GM12878 (cell line): Measurements from ENCODE around the gene AMMECR1. TPM values are rescaled to one million over a fixed set of nuclear protein-coding genes. Genes with fewer than 3 reads are reported as not detected.

Experiments
- ATAC-seq: fragments of 200-7000 bp; cut with Tn5 transposase; 3 replicates; pipeline ENCODE4 v1.9.1; 2020; ENCODE audit warnings: mild to moderate bottlenecking, moderate library complexity
- BruUV-seq: library from RNA; stranded (reverse); fragments of 400-500 nt; replicated peaks from 2 replicates; lab custom pipeline; 2021; lab: Mats Ljungman, UMichigan
- CTCF ChIA-PET: fragments of 300-600 bp; sonication (Branson Sonifier 250); formaldehyde crosslinking; extraction: SDS; loops from one replicate; lab custom pipeline; 2021; ENCODE audit warnings: inconsistent platforms; lab: Yijun Ruan, JAX
- POLR2A ChIA-PET: fragments of 350-600 bp; formaldehyde crosslinking; extraction: SDS; loops from one replicate; lab custom pipeline; 2021; ENCODE audit warnings: inconsistent platforms; lab: Charles Lee
- RAD21 ChIA-PET: fragments of 300-600 bp; sonication (Branson Sonifier 250); formaldehyde crosslinking; loops from one replicate; lab custom pipeline; 2023; ENCODE audit warnings: antibody characterized with exemption; ENCODE audit not compliant: unreplicated experiment; lab: Charles Lee
- SMC1A ChIA-PET: fragments of 300-600 bp; sonication (Branson Sonifier 250); formaldehyde crosslinking; loops from one replicate; lab custom pipeline; 2023; ENCODE audit not compliant: unreplicated experiment, uncharacterized antibody; lab: Charles Lee
- DNase-seq: peaks from one replicate; pipeline ENCODE4 v3.0.0-alpha.2; 2011; ENCODE audit warnings: low read depth, low spot score
- FAIRE-seq: peaks from 3 replicates; lab custom pipeline; 2011; peaks lifted over from hg19 to GRCh38; lab: Jason Lieb, UNC
- H2AFZ ChIP-seq: 2 replicates; pipeline ENCODE4 v1.6.0; 2011; ENCODE audit warnings: low read depth, low read length, control low read depth; ENCODE audit not compliant: control insufficient read depth
- H3K27ac ChIP-seq: 2 replicates; pipeline ENCODE4 v1.5.1; 2011; ENCODE audit warnings: control low read depth; ENCODE audit not compliant: control insufficient read depth, insufficient read depth
- H3K27me3 ChIP-seq, 2 experiments: replicated peaks in 1 of 2; 2 replicates each; pipeline versions ENCODE4 v1.6.0 to v1.6.1; 2011; ENCODE audit warnings: low read length in 1 of 2; ENCODE audit not compliant: control insufficient read depth in 2 of 2, insufficient read depth in 2 of 2
- H3K36me3 ChIP-seq, 2 experiments: 2 replicates each; pipeline ENCODE4 v1.5.1; 2011; ENCODE audit warnings: low read length in 1 of 2; ENCODE audit not compliant: control insufficient read depth in 2 of 2, insufficient read depth in 2 of 2
- H3K4me1 ChIP-seq: 2 replicates; pipeline ENCODE4 v1.6.1; 2011; ENCODE audit warnings: mild to moderate bottlenecking, low read length, moderate library complexity, mixed read lengths; ENCODE audit not compliant: control insufficient read depth, insufficient read depth
- H3K4me2 ChIP-seq: 2 replicates; pipeline ENCODE4 v1.6.0; 2011; ENCODE audit warnings: control low read depth; ENCODE audit not compliant: control insufficient read depth, insufficient read depth
- H3K4me3 ChIP-seq: fragments of 200-600 bp; sonication (generic); 2 replicates; pipeline ENCODE4 v1.5.1; 2016
- H3K79me2 ChIP-seq: 2 replicates; pipeline ENCODE4 v1.6.0; 2011; ENCODE audit warnings: low read length; ENCODE audit not compliant: control insufficient read depth, insufficient read depth
- H3K9ac ChIP-seq: 2 replicates; pipeline ENCODE4 v1.8.0; 2011; ENCODE audit warnings: low read length, control low read depth, mixed read lengths; ENCODE audit not compliant: control insufficient read depth, insufficient read depth
- H3K9me3 ChIP-seq: replicated peaks from 3 replicates; pipeline ENCODE4 v1.5.1; 2011; ENCODE audit warnings: mild to moderate bottlenecking, low read length; ENCODE audit not compliant: control insufficient read depth, insufficient read depth
- H4K20me1 ChIP-seq: 2 replicates; pipeline ENCODE4 v1.6.0; 2011; ENCODE audit not compliant: control insufficient read depth, insufficient read depth
- BHLHE40 ChIP-seq, 2 experiments: fragments of 450-650 bp in 1 of 2; IDR thresholded peaks; 2 replicates each; pipeline ENCODE4 v1.6.1; 2011 to 2017; ENCODE audit warnings: low read depth in 2 of 2, borderline replicate concordance in 1 of 2, improper control_type of control experiment in 1 of 2, low read length in 1 of 2, mild to moderate bottlenecking in 1 of 2
- BMI1 ChIP-seq: fragments of 450-650 bp; IDR thresholded peaks from 2 replicates; pipeline ENCODE4 v1.6.1; 2016; ENCODE audit warnings: mild to moderate bottlenecking, moderate library complexity, borderline replicate concordance
- CREB1 ChIP-seq: IDR thresholded peaks from 2 replicates; pipeline ENCODE4 v1.6.1; 2012; ENCODE audit warnings: low read depth, mild to moderate bottlenecking, inconsistent platforms
- CREM ChIP-seq: IDR thresholded peaks from 2 replicates; pipeline ENCODE4 v1.6.1; 2014; ENCODE audit warnings: antibody characterized with exemption, low read depth
- KDM1A ChIP-seq: fragments of 200-600 bp; sonication (generic); IDR thresholded peaks from 2 replicates; pipeline ENCODE4 v1.6.1; 2016; ENCODE audit warnings: borderline replicate concordance
- MLLT1 ChIP-seq: fragments of 450-650 bp; IDR thresholded peaks from 2 replicates; pipeline ENCODE4 v1.6.1; 2016; ENCODE audit warnings: mild to moderate bottlenecking
- POLR2A ChIP-seq: IDR thresholded peaks from 2 replicates; pipeline ENCODE4 v1.6.1; 2011; ENCODE audit warnings: low read depth, mild to moderate bottlenecking, low read length
- SKIL ChIP-seq: fragments of 450-650 bp; IDR thresholded peaks from 2 replicates; pipeline ENCODE4 v1.6.1; 2017; ENCODE audit warnings: mild to moderate bottlenecking, low read depth, inconsistent platforms; ENCODE audit not compliant: poor library complexity, severe bottlenecking
- STAT3 ChIP-seq: IDR thresholded peaks from 2 replicates; pipeline ENCODE4 v1.6.1; 2011; ENCODE audit warnings: low read depth, low read length, improper control_type of control experiment
- ZNF592 ChIP-seq: fragments of 450-650 bp; IDR thresholded peaks from 2 replicates; pipeline ENCODE4 v1.6.1; 2017; ENCODE audit warnings: mild to moderate bottlenecking, moderate library complexity
- ZNF622 ChIP-seq: fragments of 450-650 bp; IDR thresholded peaks from 2 replicates; pipeline ENCODE4 v1.6.1; 2017; ENCODE audit warnings: mild to moderate bottlenecking, inconsistent platforms
- ZNF687 ChIP-seq: fragments of 450-650 bp; IDR thresholded peaks from 2 replicates; pipeline ENCODE4 v1.6.1; 2017; ENCODE audit warnings: mild to moderate bottlenecking, moderate library complexity
- WGBS: methylation state at CpG from one replicate; pipeline ENCODE4 v1.1.6; 2016; ENCODE audit warnings: low lambda C conversion rate; ENCODE audit not compliant: insufficient replicate concordance, insufficient coverage; ENCODE audit errors: missing lambda C conversion rate; 5-methylcytosine and 5-hydroxymethylcytosine counted together
- in situ Hi-C: fragments of 300-500 bp; cut with MboI; formaldehyde crosslinking; loops from 9 replicates; pipeline ENCODE4 v1.14.3; 2018; ENCODE audit warnings: mixed read lengths
- intact Hi-C: fragments of 100-400 bp; cut with micrococcal nuclease; formaldehyde crosslinking; loops from one replicate; pipeline ENCODE4 v1.14.2; 2022; ENCODE audit not compliant: unreplicated experiment
- polyA plus RNA-seq, 11 experiments: library from polyadenylated mRNA; depleted of rRNA in 4 of 11; unstranded in 6 of 11; stranded (reverse) in 5 of 11; fragments of >200 nt; fragmentation: Nextera tagmentation in 4 of 11; fragmentation: Illumina TruSeq in 1 of 11; extraction: Ambion mirVana in 4 of 11; extraction: Trizol in 1 of 11; gene quantifications; 1 replicate in 1 of 11; 2 replicates in 10 of 11; pipeline versions ENCODE4 v1.2.1 to v1.2.3, GENCODE V29; 2011 to 2016; ENCODE audit warnings: inconsistent platforms in 2 of 11, missing spikeins in 2 of 11, low read depth in 1 of 11
- total RNA-seq, 4 experiments: library from RNA; depleted of rRNA in 3 of 4; stranded (reverse); fragments of >200 nt in 3 of 4; fragmentation: Illumina TruSeq in 1 of 4; extraction: Trizol in 1 of 4; gene quantifications; 2 replicates each; pipeline versions ENCODE4 v1.2.1 to v1.2.3, GENCODE V29; 2013 to 2021

Gene AMMECR1
- total and polyA plus RNA-seq, 10 of the 15 experiments (the other 5 are each of a cell fraction or from before 2014, with no cell fraction given), result 4.9 to 25.6 (median 10.7) TPM

- H3K4me2 ChIP-seq, result no peak overlapping the region
- WGBS, result 92% methylated on average over 1 of the region's 1 CpG
- RAD21 ChIA-PET, result no interaction called here
- no peak overlapping the region for H3K9ac ChIP-seq
- no peak overlapping the region for H3K27ac ChIP-seq
- SMC1A ChIA-PET, result interaction anchor here (2.6 to 3.3 kb wide), 2 partner anchors 10 to 11 kb away, joined by 10 to 20 read pairs; no protein-coding TSS in a partner anchor
- peaks cover 2% of the 10 kb centered on the region; the same call in 2 of the 3 replicates for H3K9me3 ChIP-seq
- no peaks in the 10 kb centered on the region for H4K20me1 ChIP-seq
- H3K27me3 ChIP-seq, result no peaks in the 10 kb centered on the region
- in situ Hi-C loops, result no loop called here
- no TSS peak for BruUV-seq
- H3K36me3 ChIP-seq, result no peaks in the 10 kb centered on the region
- no peaks in the 10 kb centered on the region for H3K4me1 ChIP-seq
- DNase-seq (no peak), FAIRE-seq (no peak), ATAC-seq (no peak)
- CTCF ChIA-PET, result no interaction called here
- intact Hi-C loops, result no loop called here
- no peak overlapping the region for H3K4me3 ChIP-seq
- peaks cover 6% of the 10 kb centered on the region for H3K79me2 ChIP-seq
- POLR2A ChIA-PET, result no interaction called here
- H2AFZ ChIP-seq, result no peak overlapping the region
- TF ChIP-seq BHLHE40 (IDR thresholded peaks at IDR 0.05; ENCODE audit: borderline replicate concordance in 1 of 2, low read depth in 2 of 2, low read length in 1 of 2), result no peak
- TF ChIP-seq STAT3, result no peak
- TF ChIP-seq MLLT1, result no peak
- no peak for TF ChIP-seq ZNF622
- TF ChIP-seq SKIL, result no peak
- no peak for TF ChIP-seq CREM
- no peak for TF ChIP-seq ZNF687
- TF ChIP-seq BMI1, result no peak
- TF ChIP-seq KDM1A, result no peak
- TF ChIP-seq CREB1, result no peak
- no peak for TF ChIP-seq ZNF592
- TF ChIP-seq POLR2A, result no peak
Observed at GRCh38 chrX:110304371-110304770, 13.5 kb downstream of the AMMECR1 start.
